ENCODE measurements around the gene SCYL1. TPM values are rescaled to one million over a fixed set of nuclear protein-coding genes. Genes with fewer than 3 reads are reported as not detected.

The SCYL1 gene
- total RNA-seq, 4 donors from 2014 or later = 70.6 to 97.6 (median 89.2) TPM

DNA sequence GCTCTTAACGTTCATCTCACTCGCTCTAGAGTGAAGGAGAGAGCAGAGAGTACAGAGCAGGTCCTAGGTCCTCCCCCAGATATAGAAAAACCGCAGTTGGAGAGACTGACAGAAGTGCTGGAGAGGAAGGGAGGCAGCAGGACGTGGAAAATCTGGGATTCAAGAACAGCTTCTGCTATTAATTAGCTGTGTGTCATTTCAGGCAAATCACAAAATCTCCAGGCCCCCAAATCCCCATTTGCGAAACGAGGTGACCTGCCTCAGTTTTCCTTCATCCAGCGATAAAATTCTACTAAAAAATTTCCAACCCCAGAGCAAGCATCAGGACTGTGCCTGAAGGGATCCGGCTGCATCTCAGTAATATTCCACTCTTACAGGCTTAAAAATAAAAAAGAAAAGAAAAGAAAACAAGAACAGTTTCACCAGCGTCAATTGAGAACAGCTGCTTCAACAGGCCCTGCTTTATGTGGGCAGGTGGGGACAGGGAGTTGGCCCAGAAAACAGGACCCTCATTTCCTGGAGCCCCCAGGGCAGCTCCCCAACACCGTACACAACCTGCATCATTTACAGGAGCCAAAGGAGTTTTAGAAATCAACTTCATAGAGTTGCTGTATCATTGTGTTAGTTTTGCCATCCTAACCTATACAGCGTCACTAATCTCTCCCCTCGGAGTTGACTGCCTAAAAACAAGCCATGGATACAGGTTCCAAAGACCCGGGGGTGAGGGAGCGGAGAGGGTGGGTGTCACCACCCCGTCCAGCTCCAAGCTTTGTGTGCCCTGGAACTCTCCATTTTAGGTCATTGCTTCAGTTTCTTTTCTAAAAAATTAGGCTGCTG is 28.4 kb upstream of the SCYL1 start:
- WGBS, 2 donors (ENCODE audit: low coverage in 1 of 2) = 6 to 12% methylated on average over 6 to 15 of the region's 15 CpGs
- peak overlapping the region; percentile 96 to 99 (median 98) for H3K27ac ChIP-seq
- H3K4me3 ChIP-seq = peak overlapping the region; percentile 27 to 74
- TF ChIP-seq POLR2A (IDR thresholded peaks at IDR 0.05) = peak in 1 of 2 donors; percentile 17
- TF ChIP-seq POLR2AphosphoS5 (IDR thresholded peaks at IDR 0.05) = no peak
- no peak for ATAC-seq
- H3K4me1 ChIP-seq = peaks cover 15 to 56% (median 42%) of the 10 kb centered on the region in 3 donors
- peaks cover 0 to 3% of the 10 kb centered on the region in 2 donors for H3K36me3 ChIP-seq
- no peaks in the 10 kb centered on the region for H3K9me3 ChIP-seq
- no peaks in the 10 kb centered on the region for H3K27me3 ChIP-seq

GRCh38 chr11:65497141-65498041 is 27.5 kb upstream of the SCYL1 start:
- H3K27ac ChIP-seq = peak overlapping the region; percentile 96 to 100 (median 98)
- TF ChIP-seq POLR2AphosphoS5 (IDR thresholded peaks at IDR 0.05) (peak; percentile 92), EP300 (IDR thresholded peaks at IDR 0.05) (peak; percentile 95), CTCF (IDR thresholded peaks at IDR 0.05) (peak in 2 of 4 experiments; percentile 1 to 41), POLR2A (IDR thresholded peaks at IDR 0.05) (peak; percentile 61 to 71)
- H3K9me3 ChIP-seq = no peaks in the 10 kb centered on the region
- peaks cover under 1 to 12% of the 10 kb centered on the region in 2 donors for H3K36me3 ChIP-seq
- ATAC-seq = peak; percentile 86
- peak overlapping the region; percentile 74 to 97 for H3K4me3 ChIP-seq
- 0 to 1% methylated on average over 24 to 26 of the region's 61 CpGs for WGBS, 2 donors (ENCODE audit: low coverage in 1 of 2)
- H3K4me1 ChIP-seq = peaks cover 11 to 48% (median 33%) of the 10 kb centered on the region in 3 donors
- H3K27me3 ChIP-seq = no peaks in the 10 kb centered on the region

GRCh38 chr11:65498042-65498726 is 26.7 kb upstream of the SCYL1 start:
- 0 to 5% methylated on average over 11 of the region's 24 CpGs for WGBS, 2 donors (ENCODE audit: low coverage in 1 of 2)
- Histone ChIP-seq H3K4me3 (peak overlapping the region; percentile 74 to 97), H3K4me1 (peaks cover 6 to 40% (median 27%) of the 10 kb centered on the region in 3 donors), H3K9me3 (no peaks in the 10 kb centered on the region), H3K27me3 (no peaks in the 10 kb centered on the region), H3K36me3 (peaks cover 7 to 20% of the 10 kb centered on the region in 2 donors), H3K27ac (peak overlapping the region; percentile 96 to 100 (median 98))
- TF ChIP-seq POLR2AphosphoS5 (IDR thresholded peaks at IDR 0.05) = no peak
- no peak for TF ChIP-seq EP300 (IDR thresholded peaks at IDR 0.05)
- no peak for TF ChIP-seq CTCF (IDR thresholded peaks at IDR 0.05)
- no peak for TF ChIP-seq POLR2A (IDR thresholded peaks at IDR 0.05)
- ATAC-seq = no peak

DNA sequence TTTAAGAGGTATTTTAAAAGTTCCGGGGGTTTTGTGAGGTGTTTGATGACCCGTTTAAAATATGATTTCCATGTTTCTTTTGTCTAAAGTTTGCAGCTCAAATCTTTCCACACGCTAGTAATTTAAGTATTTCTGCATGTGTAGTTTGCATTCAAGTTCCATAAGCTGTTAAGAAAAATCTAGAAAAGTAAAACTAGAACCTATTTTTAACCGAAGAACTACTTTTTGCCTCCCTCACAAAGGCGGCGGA is 26.2 kb upstream of the SCYL1 start:
- no peak for ATAC-seq
- H3K4me3 ChIP-seq = peak overlapping the region; percentile 74 to 97
- H3K9me3 ChIP-seq = no peaks in the 10 kb centered on the region
- H3K27ac ChIP-seq = peak overlapping the region; percentile 96 to 100 (median 98)
- H3K4me1 ChIP-seq = peaks cover 5 to 35% (median 23%) of the 10 kb centered on the region in 3 donors
- no peaks in the 10 kb centered on the region for H3K27me3 ChIP-seq
- WGBS, 2 donors (ENCODE audit: low coverage in 1 of 2) = 0% methylated on average over 6 of the region's 6 CpGs
- no peak for TF ChIP-seq POLR2AphosphoS5 (IDR thresholded peaks at IDR 0.05)
- no peak for TF ChIP-seq EP300 (IDR thresholded peaks at IDR 0.05)
- TF ChIP-seq CTCF (IDR thresholded peaks at IDR 0.05) = no peak
- no peak for TF ChIP-seq POLR2A (IDR thresholded peaks at IDR 0.05)
- peaks cover 11 to 25% of the 10 kb centered on the region in 2 donors for H3K36me3 ChIP-seq
